Panc1 (cell line): ENCODE data around the gene TMEM52. TPM values are rescaled to one million over a fixed set of nuclear protein-coding genes. Genes with fewer than 3 reads are reported as not detected.

Experiments used
- ATAC-seq: fragments of 200-7000 bp; cut with Tn5 transposase; 2 replicates; pipeline ENCODE4 v1.9.1; 2020; ENCODE audit warnings: mild to moderate bottlenecking, moderate library complexity
- BruUV-seq: library from RNA; stranded (reverse); fragments of 400-500 nt; replicated peaks from 2 replicates; lab custom pipeline; 2021; lab: Mats Ljungman, UMichigan
- CTCF ChIA-PET: fragments of 300-600 bp; sonication (Branson Sonifier 250); formaldehyde crosslinking; loops from one replicate; lab custom pipeline; 2022; ENCODE audit warnings: antibody characterized with exemption; lab: Charles Lee
- POLR2A ChIA-PET: fragments of 300-600 bp; sonication (Branson Sonifier 250); formaldehyde crosslinking; loops from one replicate; lab custom pipeline; 2022; ENCODE audit warnings: antibody characterized with exemption; lab: Charles Lee
- DNase-seq: peaks from one replicate; pipeline ENCODE4 v3.0.0-alpha.2; 2010; ENCODE audit warnings: low read depth, low spot score
- H3K27ac ChIP-seq: 2 replicates; pipeline ENCODE4 v1.5.1; 2011; ENCODE audit warnings: mild to moderate bottlenecking, low read length, inconsistent platforms
- H3K27me3 ChIP-seq: fragments of 200-500 bp; sonication (Bioruptor generic); 2 replicates; pipeline ENCODE4 v1.6.0; 2014; ENCODE audit warnings: low read length, inconsistent platforms; ENCODE audit not compliant: control insufficient read depth, insufficient read depth
- H3K36me3 ChIP-seq: fragments of 200-500 bp; sonication (Bioruptor generic); 2 replicates; pipeline ENCODE4 v1.5.1; 2014; ENCODE audit warnings: inconsistent platforms, mild to moderate bottlenecking, low read length, moderate library complexity; ENCODE audit not compliant: control insufficient read depth, insufficient read depth
- H3K4me1 ChIP-seq: 2 replicates; pipeline ENCODE4 v1.5.1; 2011; ENCODE audit warnings: inconsistent platforms, mild to moderate bottlenecking, low read length, moderate library complexity; ENCODE audit not compliant: control insufficient read depth, insufficient read depth
- H3K4me3 ChIP-seq, 2 experiments: 2 replicates each; pipeline ENCODE4 v1.5.1; 2011 to 2012; ENCODE audit warnings: low read depth in 2 of 2, low read length in 2 of 2, mild to moderate bottlenecking in 2 of 2, inconsistent platforms in 1 of 2, moderate library complexity in 1 of 2
- H3K9me3 ChIP-seq: fragments of 200-500 bp; sonication (Bioruptor generic); 2 replicates; pipeline ENCODE4 v1.5.1; 2014; ENCODE audit warnings: low read depth, mild to moderate bottlenecking, inconsistent platforms, low read length, moderate library complexity; ENCODE audit not compliant: control insufficient read depth, insufficient read depth
- POLR2AphosphoS5 ChIP-seq: IDR thresholded peaks from 2 replicates; pipeline ENCODE4 v1.6.1; 2012; ENCODE audit warnings: mild to moderate bottlenecking, low read depth, low read length, moderate library complexity
- REST ChIP-seq, 2 experiments: IDR thresholded peaks; 2 replicates each; pipeline ENCODE4 v1.6.1; 2011 to 2012; ENCODE audit warnings: low read depth in 2 of 2, control low read depth in 1 of 2, low read length in 1 of 2, mild to moderate bottlenecking in 1 of 2, moderate library complexity in 1 of 2; ENCODE audit not compliant: insufficient read depth in 1 of 2
- SIN3A ChIP-seq: IDR thresholded peaks from 2 replicates; pipeline ENCODE4 v1.6.1; 2012; ENCODE audit warnings: low read depth, mild to moderate bottlenecking, low read length, moderate library complexity, borderline replicate concordance; ENCODE audit not compliant: insufficient read depth
- TCF7L2 ChIP-seq: IDR thresholded peaks from 2 replicates; pipeline ENCODE4 v1.6.1; 2011; ENCODE audit warnings: mild to moderate bottlenecking, low read depth, low read length, inconsistent platforms
- in situ Hi-C: cut with HindIII; loops from 2 replicates; pipeline ENCODE4 v1.10.0; 2016; ENCODE audit warnings: low sequenced_read_pairs, low pct_unique_long_range_greater_than_20kb
- intact Hi-C: fragments of 100-400 bp; cut with micrococcal nuclease; formaldehyde crosslinking; loops from one replicate; pipeline ENCODE4 v1.10.0; 2022; ENCODE audit not compliant: unreplicated experiment
- total RNA-seq: library from RNA; stranded (reverse); gene quantifications from one replicate; pipeline ENCODE4 v1.2.1, GENCODE V29; 2021; ENCODE audit not compliant: unreplicated experiment
- TF ChIP-seq, protein P1 (sequence below): fragments of 450-650 bp; IDR thresholded peaks from 2 replicates; pipeline ENCODE4 v1.5.1; 2017; ENCODE audit warnings: mild to moderate bottlenecking

Gene TMEM52
- total RNA-seq, 1 experiment from 2014 or later = 2.5 TPM

- Histone ChIP-seq H3K4me1 (peaks cover 4% of the 10 kb centered on the region; the same call in 1 of the 2 replicates), H3K9me3 (no peaks in the 10 kb centered on the region), H3K4me3 (no peak overlapping the region), H3K27me3 (no peaks in the 10 kb centered on the region), H3K27ac (no peak overlapping the region), H3K36me3 (no peaks in the 10 kb centered on the region)
- BruUV-seq = no TSS peak
- ChIA-PET POLR2A (no interaction called here), CTCF (interaction anchor here (1.7 kb wide), 1 partner anchor 79 kb away, joined by 6 read pairs; no protein-coding TSS in a partner anchor)
- no peak for DNase-seq
- intact Hi-C loops = no loop called here
- no peak for ATAC-seq
- TF ChIP-seq SIN3A (no peak), TCF7L2 (no peak), POLR2AphosphoS5 (no peak), REST (IDR thresholded peaks at IDR 0.05; ENCODE audit: insufficient read depth in 1 of 2, low read depth in 2 of 2, low read length in 1 of 2) (no peak)
- TF ChIP-seq, protein P1, sequence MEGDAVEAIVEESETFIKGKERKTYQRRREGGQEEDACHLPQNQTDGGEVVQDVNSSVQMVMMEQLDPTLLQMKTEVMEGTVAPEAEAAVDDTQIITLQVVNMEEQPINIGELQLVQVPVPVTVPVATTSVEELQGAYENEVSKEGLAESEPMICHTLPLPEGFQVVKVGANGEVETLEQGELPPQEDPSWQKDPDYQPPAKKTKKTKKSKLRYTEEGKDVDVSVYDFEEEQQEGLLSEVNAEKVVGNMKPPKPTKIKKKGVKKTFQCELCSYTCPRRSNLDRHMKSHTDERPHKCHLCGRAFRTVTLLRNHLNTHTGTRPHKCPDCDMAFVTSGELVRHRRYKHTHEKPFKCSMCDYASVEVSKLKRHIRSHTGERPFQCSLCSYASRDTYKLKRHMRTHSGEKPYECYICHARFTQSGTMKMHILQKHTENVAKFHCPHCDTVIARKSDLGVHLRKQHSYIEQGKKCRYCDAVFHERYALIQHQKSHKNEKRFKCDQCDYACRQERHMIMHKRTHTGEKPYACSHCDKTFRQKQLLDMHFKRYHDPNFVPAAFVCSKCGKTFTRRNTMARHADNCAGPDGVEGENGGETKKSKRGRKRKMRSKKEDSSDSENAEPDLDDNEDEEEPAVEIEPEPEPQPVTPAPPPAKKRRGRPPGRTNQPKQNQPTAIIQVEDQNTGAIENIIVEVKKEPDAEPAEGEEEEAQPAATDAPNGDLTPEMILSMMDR = no peak
- in situ Hi-C loops = no loop called here
Measured at GRCh38 chr1:1965546-1965945, 46.5 kb upstream of the TMEM52 start.

GRCh38 chr1:1964811-1965210, 45.7 kb upstream of the TMEM52 start:
- intact Hi-C loops (no loop called here), in situ Hi-C loops (no loop called here)
- DNase-seq = no peak
- no peak for ATAC-seq
- Histone ChIP-seq H3K27me3 (no peaks in the 10 kb centered on the region), H3K4me3 (no peak overlapping the region), H3K9me3 (no peaks in the 10 kb centered on the region), H3K27ac (no peak overlapping the region), H3K4me1 (peaks cover 8% of the 10 kb centered on the region), H3K36me3 (no peaks in the 10 kb centered on the region)
- POLR2A ChIA-PET = no interaction called here
- BruUV-seq = no TSS peak
- CTCF ChIA-PET = interaction anchor here (1.7 kb wide), 1 partner anchor 80 kb away, joined by 6 read pairs; no protein-coding TSS in a partner anchor
- TF ChIP-seq REST (IDR thresholded peaks at IDR 0.05; ENCODE audit: insufficient read depth in 1 of 2, low read depth in 2 of 2, low read length in 1 of 2) (no peak), TCF7L2 (no peak), POLR2AphosphoS5 (no peak), SIN3A (no peak)
- TF ChIP-seq, protein P1 = no peak
